Measurements from ENCODE around the gene A2M. TPM values are rescaled to one million over a fixed set of nuclear protein-coding genes. Genes with fewer than 3 reads are reported as not detected.

The A2M gene
- total and polyA plus RNA-seq, 9 of the 15 experiments (the other 6 are each of a cell fraction or from before 2014, with no cell fraction given) = 0.08 to 2.3 TPM; not detected in 7

- H3K4me3 ChIP-seq = no peak overlapping the region
- WGBS (ENCODE audit: insufficient coverage, low coverage, missing lambda C conversion rate) = 25% methylated on average over 5 of the region's 5 CpGs
- H3K9me3 ChIP-seq (replicated peaks; ENCODE audit: control insufficient read depth, insufficient read depth, low read depth, low read length) = no peaks in the 10 kb centered on the region
- no peak overlapping the region for H3K4me2 ChIP-seq (ENCODE audit: insufficient read depth, low read length)
- peak in 1 of 4 experiments; percentile 3 for DNase-seq (ENCODE audit: extremely low read depth in 1 of 4, low spot score in 3 of 4)
- BruUV-seq (replicated peaks) = no TSS peak
- H4K20me1 ChIP-seq (replicated peaks; ENCODE audit: control insufficient read depth, insufficient read depth, low read length) = no peaks in the 10 kb centered on the region
- no peak overlapping the region for H3K9ac ChIP-seq (ENCODE audit: insufficient read depth in 1 of 2, low read depth in 2 of 2, low read length in 2 of 2)
- ATAC-seq = no peak
- H3K79me2 ChIP-seq (ENCODE audit: control insufficient read depth, insufficient read depth, low read length) = no peaks in the 10 kb centered on the region
- no peaks in the 10 kb centered on the region for H3K4me1 ChIP-seq (replicated peaks in 1 of 2; ENCODE audit: control insufficient read depth in 2 of 2, insufficient read depth in 2 of 2, low read length in 2 of 2)
- no peak overlapping the region for H3K27ac ChIP-seq (ENCODE audit: extremely low read depth, low read depth, low read length)
- FAIRE-seq = no peak
- H3K9me1 ChIP-seq (ENCODE audit: control insufficient read depth, insufficient read depth, low read length) = no peaks in the 10 kb centered on the region
- H2AFZ ChIP-seq (ENCODE audit: low read depth, low read length) = no peak overlapping the region
- POLR2A ChIA-PET = interaction anchor here (1.2 kb wide), 1 partner anchor 10 kb away, joined by 3 read pairs; no protein-coding TSS in a partner anchor
- CTCF ChIA-PET (ENCODE audit: low intra/inter-chr PET ratio) = interaction anchor here (1.2 kb wide), 1 partner anchor 253 kb away, joined by 3 read pairs; no protein-coding TSS in a partner anchor
- no peaks in the 10 kb centered on the region for H3K27me3 ChIP-seq (ENCODE audit: control insufficient read depth in 2 of 2, insufficient read depth in 2 of 2, low read length in 2 of 2)
- intact Hi-C loops (cut with micrococcal nuclease) = no loop called here
- H3K36me3 ChIP-seq (ENCODE audit: control insufficient read depth, insufficient read depth, low read length) = no peaks in the 10 kb centered on the region
- in situ Hi-C loops (cut with MboI) = no loop called here
- 0 out of 2 replicates have a peak, but pooled peaks have one; percentile 45 for TF ChIP-seq TAF7 (tag; IDR thresholded peaks at IDR 0.05)
- TF ChIP-seq POLR2AphosphoS2 (IDR thresholded peaks at IDR 0.05; ENCODE audit: low read length) = no peak
- TF ChIP-seq SRF (CRISPR knock-in tag; IDR thresholded peaks at IDR 0.05) = no peak
- TF ChIP-seq MEF2D (tag; conservative IDR thresholded peaks at IDR 0.05; ENCODE audit: low read depth) = peak; percentile 71
- peak; percentile 86 for TF ChIP-seq PYGO2 (tag; IDR thresholded peaks at IDR 0.05)
- no peak for TF ChIP-seq NUFIP1 (IDR thresholded peaks at IDR 0.05; ENCODE audit: partially characterized antibody)
- TF ChIP-seq PBX2 (CRISPR knock-in tag; IDR thresholded peaks at IDR 0.05; ENCODE audit: low read depth) = no peak
- TF ChIP-seq PBX2 (tag; conservative IDR thresholded peaks at IDR 0.05; ENCODE audit: low read depth) = 0 out of 2 replicates have a peak, but pooled peaks have one; percentile 7
- TF ChIP-seq ZNF445 (CRISPR knock-in tag; IDR thresholded peaks at IDR 0.05; ENCODE audit: low read depth) = no peak
- peak; percentile 72; the same call in 1 of the 2 replicates for TF ChIP-seq HINFP (tag; conservative IDR thresholded peaks at IDR 0.05; ENCODE audit: low read depth)
- peak; percentile 56; the same call in 1 of the 2 replicates for TF ChIP-seq TSHZ1 (CRISPR knock-in tag; IDR thresholded peaks at IDR 0.05)
- TF ChIP-seq NFE2L1 (tag; IDR thresholded peaks at IDR 0.05; ENCODE audit: borderline replicate concordance, low read depth) = no peak
- TF ChIP-seq FOXK2 (conservative IDR thresholded peaks at IDR 0.05 in 1 of 2, IDR thresholded peaks at IDR 0.05 in 1 of 2; ENCODE audit: low read depth in 2 of 2) = no peak
Observed at GRCh38 chr12:9032202-9032964, 83.3 kb downstream of the A2M start.

Data from K562 (cell line).